K562 (cell line): ENCODE results near the gene MAB21L1.

Experiments used
- CBFA2T2 ChIP-seq: fragments of 450-650 bp; conservative IDR thresholded peaks from 2 replicates; pipeline ENCODE4 v1.6.1; 2017; ENCODE audit warnings: mild to moderate bottlenecking
- EZH2 ChIP-seq: IDR thresholded peaks from 2 replicates; pipeline ENCODE4 v1.6.1; 2012; ENCODE audit warnings: low read depth, mild to moderate bottlenecking, inconsistent platforms, low read length, borderline replicate concordance
- FOS ChIP-seq: IDR thresholded peaks from 3 replicates; pipeline ENCODE4 v1.6.1; 2011; ENCODE audit not compliant: insufficient read length; ENCODE audit errors: extremely low read depth
- FOXO4 ChIP-seq: fragments of 450-650 bp; formaldehyde crosslinking; IDR thresholded peaks from 2 replicates; pipeline ENCODE4 v1.4.0; 2020; ENCODE audit warnings: mild to moderate bottlenecking, moderate library complexity
- GABPA ChIP-seq: fragments of 200-800 bp; sonication (Bioruptor generic); conservative IDR thresholded peaks from 2 replicates; pipeline ENCODE4 v1.6.1; 2016; ENCODE audit warnings: low read depth, missing genetic modification characterization, missing compliant biosample characterization
- SPI1 ChIP-seq: IDR thresholded peaks from 2 replicates; pipeline ENCODE4 v1.6.1; 2011; ENCODE audit warnings: low read depth, low read length, control low read depth, borderline replicate concordance
- TCF3 ChIP-seq: sonication (generic); formaldehyde crosslinking; IDR thresholded peaks from 2 replicates; pipeline ENCODE4 v1.4.0; 2020; ENCODE audit warnings: mild to moderate bottlenecking, missing genetic modification reagents
- ZNF24 ChIP-seq: fragments of 450-650 bp; IDR thresholded peaks from 2 replicates; pipeline ENCODE4 v1.6.1; 2016
- ZNF263 ChIP-seq: sonication (generic); formaldehyde crosslinking; IDR thresholded peaks from 2 replicates; pipeline ENCODE4 v1.8.0; 2022; ENCODE audit warnings: mild to moderate bottlenecking, missing genetic modification reagents, borderline replicate concordance
- TF ChIP-seq, protein P1 (sequence below): sonication (generic); formaldehyde crosslinking; IDR thresholded peaks from 2 replicates; pipeline ENCODE4 v1.9.0; 2022; ENCODE audit warnings: mild to moderate bottlenecking, missing genetic modification reagents

DNA sequence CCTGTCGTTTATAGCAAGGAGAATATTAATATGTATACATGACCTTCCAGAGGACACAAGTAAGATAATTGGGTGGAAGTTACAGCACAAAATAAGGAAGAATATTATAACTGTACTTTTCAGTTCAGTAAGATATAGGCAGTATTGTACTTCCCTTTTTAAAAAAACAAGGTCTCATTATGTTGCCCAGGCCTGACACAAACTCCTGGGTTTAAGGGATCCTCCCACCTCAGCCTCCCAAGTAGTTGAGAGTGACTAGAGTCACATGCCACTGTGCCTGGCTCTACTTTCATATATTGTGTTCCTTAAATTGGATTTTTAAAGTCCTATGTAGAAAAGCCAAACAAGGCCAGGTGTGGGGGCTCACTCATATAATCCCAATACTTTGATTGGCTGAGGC, 19.5 kb upstream of the MAB21L1 start:
- TF ChIP-seq GABPA (tag) (no peak), ZNF263 (CRISPR knock-in tag) (no peak), EZH2 (no peak), ZNF24 (no peak), CBFA2T2 (no peak), SPI1 (no peak), FOS (no peak), TCF3 (no peak), FOXO4 (CRISPR knock-in tag) (no peak)
- TF ChIP-seq, protein P1, sequence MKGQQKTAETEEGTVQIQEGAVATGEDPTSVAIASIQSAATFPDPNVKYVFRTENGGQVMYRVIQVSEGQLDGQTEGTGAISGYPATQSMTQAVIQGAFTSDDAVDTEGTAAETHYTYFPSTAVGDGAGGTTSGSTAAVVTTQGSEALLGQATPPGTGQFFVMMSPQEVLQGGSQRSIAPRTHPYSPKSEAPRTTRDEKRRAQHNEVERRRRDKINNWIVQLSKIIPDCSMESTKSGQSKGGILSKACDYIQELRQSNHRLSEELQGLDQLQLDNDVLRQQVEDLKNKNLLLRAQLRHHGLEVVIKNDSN: no peak
